ENCODE results near the gene ZHX3. TPM values are rescaled to one million over a fixed set of nuclear protein-coding genes. Genes with fewer than 3 reads are reported as not detected.
"Not testable (repeated sequence)": the region's sequence is repeated elsewhere in the genome, so short reads cannot be mapped to it uniquely, and the experiment has no call there.

Gene ZHX3
- total RNA-seq, 4 donors from 2014 or later, result 89.3 to 173 (median 156) TPM

DNA sequence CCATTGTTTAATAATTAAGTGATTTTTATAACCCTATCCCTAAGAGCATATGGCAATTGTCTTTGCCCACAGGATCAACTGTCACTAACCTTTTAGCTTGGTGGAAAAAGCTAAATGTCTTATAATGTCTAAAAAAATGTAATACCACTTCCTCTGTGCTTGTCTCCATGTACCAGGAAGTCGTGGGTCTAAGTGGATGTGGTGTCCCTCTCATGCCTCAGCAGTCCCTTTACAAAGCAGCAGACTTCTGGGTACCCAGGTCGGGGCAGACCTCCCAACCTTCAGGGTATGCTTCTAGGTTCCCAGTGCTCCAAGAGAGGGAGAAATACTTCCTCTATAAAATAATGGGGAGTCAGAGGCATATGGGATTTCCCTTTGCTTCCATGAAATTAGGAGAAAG, 74.7 kb downstream of the ZHX3 start:
- DNase-seq (ENCODE audit: extremely low spot score), result no peak
- WGBS, result 91% methylated on average over 2 of the region's 2 CpGs
- intact Hi-C loops (cut with DNase I), result no loop called here
- H3K36me3 ChIP-seq, result no peaks in the 10 kb centered on the region
- peaks cover 48 to 88% (median 83%) of the 10 kb centered on the region in 4 donors for H3K4me1 ChIP-seq
- no peak overlapping the region for H3K4me3 ChIP-seq
- H3K9me3 ChIP-seq, result no peaks in the 10 kb centered on the region
- H3K27me3 ChIP-seq, result no peaks in the 10 kb centered on the region
- TF ChIP-seq POLR2A (IDR thresholded peaks at IDR 0.05; ENCODE audit: low read depth) (no peak), EP300 (IDR thresholded peaks at IDR 0.05) (no peak), POLR2AphosphoS5 (IDR thresholded peaks at IDR 0.05) (no peak)
- TF ChIP-seq, protein P1, sequence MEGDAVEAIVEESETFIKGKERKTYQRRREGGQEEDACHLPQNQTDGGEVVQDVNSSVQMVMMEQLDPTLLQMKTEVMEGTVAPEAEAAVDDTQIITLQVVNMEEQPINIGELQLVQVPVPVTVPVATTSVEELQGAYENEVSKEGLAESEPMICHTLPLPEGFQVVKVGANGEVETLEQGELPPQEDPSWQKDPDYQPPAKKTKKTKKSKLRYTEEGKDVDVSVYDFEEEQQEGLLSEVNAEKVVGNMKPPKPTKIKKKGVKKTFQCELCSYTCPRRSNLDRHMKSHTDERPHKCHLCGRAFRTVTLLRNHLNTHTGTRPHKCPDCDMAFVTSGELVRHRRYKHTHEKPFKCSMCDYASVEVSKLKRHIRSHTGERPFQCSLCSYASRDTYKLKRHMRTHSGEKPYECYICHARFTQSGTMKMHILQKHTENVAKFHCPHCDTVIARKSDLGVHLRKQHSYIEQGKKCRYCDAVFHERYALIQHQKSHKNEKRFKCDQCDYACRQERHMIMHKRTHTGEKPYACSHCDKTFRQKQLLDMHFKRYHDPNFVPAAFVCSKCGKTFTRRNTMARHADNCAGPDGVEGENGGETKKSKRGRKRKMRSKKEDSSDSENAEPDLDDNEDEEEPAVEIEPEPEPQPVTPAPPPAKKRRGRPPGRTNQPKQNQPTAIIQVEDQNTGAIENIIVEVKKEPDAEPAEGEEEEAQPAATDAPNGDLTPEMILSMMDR (IDR thresholded peaks at IDR 0.05), result no peak
- peak overlapping the region in 1 of 4 donors; percentile 96 for H3K27ac ChIP-seq (replicated peaks in 1 of 4)

DNA sequence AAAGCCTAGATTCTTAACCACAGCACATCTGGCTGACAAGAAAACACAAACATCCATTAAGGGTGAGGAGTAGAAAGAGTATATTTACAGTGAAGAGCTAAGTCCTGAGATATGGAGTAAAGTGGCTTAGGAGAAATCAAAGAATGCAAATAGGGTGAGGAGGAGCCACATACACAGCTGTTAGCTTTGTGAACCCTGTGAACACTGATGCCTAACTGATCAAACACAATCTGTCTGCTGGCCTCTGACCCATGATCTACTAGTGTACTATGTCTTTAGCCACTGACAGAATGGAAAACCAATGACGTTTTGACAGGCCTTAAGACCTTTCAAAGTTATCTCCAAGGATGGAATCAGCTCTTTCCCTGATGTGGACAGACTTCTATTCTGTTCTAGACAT, 75.2 kb downstream of the ZHX3 start:
- intact Hi-C loops (cut with DNase I), result no loop called here
- no peak overlapping the region for H3K4me3 ChIP-seq
- H3K9me3 ChIP-seq, result no peaks in the 10 kb centered on the region
- H3K36me3 ChIP-seq, result no peaks in the 10 kb centered on the region
- no peak for DNase-seq (ENCODE audit: extremely low spot score)
- TF ChIP-seq POLR2A (IDR thresholded peaks at IDR 0.05; ENCODE audit: low read depth) (no peak), EP300 (IDR thresholded peaks at IDR 0.05) (no peak), POLR2AphosphoS5 (IDR thresholded peaks at IDR 0.05) (no peak)
- TF ChIP-seq, protein P1 (IDR thresholded peaks at IDR 0.05), result no peak
- H3K4me1 ChIP-seq, result peaks cover 44 to 83% (median 78%) of the 10 kb centered on the region in 4 donors
- H3K27me3 ChIP-seq, result no peaks in the 10 kb centered on the region
- no peak overlapping the region for H3K27ac ChIP-seq (replicated peaks in 1 of 4)
- 87% methylated on average over 1 of the region's 1 CpG for WGBS

DNA sequence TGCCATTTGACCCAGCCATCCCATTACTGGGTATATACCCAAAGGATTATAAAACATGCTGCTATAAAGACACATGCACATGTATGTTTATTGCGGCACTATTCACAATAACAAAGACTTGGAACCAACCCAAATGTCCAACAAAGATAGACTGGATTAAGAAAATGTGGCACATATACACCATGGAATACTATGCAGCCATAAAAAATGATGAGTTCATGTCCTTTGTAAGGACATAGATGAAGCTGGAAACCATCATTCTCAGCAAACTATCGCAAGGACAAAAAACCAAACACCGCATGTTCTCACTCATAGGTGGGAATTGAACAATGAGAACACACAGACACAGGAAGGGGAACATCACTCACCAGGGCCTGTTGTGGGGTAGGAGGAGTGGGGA, 80.3 kb downstream of the ZHX3 start:
- H3K27ac ChIP-seq (replicated peaks in 1 of 4); H3K4me3 ChIP-seq; H3K27me3 ChIP-seq; DNase-seq (ENCODE audit: extremely low spot score); intact Hi-C loops (cut with DNase I); H3K36me3 ChIP-seq; H3K9me3 ChIP-seq: not testable (repeated sequence)
- H3K4me1 ChIP-seq, result peaks cover 30 to 63% (median 59%) of the 10 kb centered on the region in 4 donors
- 98% methylated on average over 3 of the region's 3 CpGs for WGBS

DNA sequence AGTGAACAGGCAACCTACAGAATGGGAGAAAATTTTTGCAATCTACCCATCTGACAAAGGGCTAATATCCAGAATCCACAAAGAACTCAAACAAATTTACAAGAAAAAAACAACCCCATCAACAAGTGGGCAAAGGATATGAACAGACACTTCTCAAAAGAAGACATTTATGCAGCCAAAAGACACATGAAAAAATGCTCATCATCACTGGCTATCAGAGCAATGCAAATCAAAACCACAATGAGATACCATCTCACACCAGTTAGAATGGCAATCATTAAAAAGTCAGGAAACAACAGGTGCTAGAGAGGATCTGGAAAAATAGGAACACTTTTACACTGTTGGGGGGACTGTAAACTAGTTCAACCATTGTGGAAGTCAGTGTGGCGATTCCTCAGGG, 80.7 kb downstream of the ZHX3 start:
- H3K4me3 ChIP-seq; H3K27me3 ChIP-seq; H3K36me3 ChIP-seq; H3K9me3 ChIP-seq; DNase-seq (ENCODE audit: extremely low spot score); intact Hi-C loops (cut with DNase I); H3K27ac ChIP-seq (replicated peaks in 1 of 4): not testable (repeated sequence)
- H3K4me1 ChIP-seq, result peaks cover 34 to 63% (median 60%) of the 10 kb centered on the region in 4 donors
- WGBS, result 90% methylated on average over 1 of the region's 1 CpG

DNA sequence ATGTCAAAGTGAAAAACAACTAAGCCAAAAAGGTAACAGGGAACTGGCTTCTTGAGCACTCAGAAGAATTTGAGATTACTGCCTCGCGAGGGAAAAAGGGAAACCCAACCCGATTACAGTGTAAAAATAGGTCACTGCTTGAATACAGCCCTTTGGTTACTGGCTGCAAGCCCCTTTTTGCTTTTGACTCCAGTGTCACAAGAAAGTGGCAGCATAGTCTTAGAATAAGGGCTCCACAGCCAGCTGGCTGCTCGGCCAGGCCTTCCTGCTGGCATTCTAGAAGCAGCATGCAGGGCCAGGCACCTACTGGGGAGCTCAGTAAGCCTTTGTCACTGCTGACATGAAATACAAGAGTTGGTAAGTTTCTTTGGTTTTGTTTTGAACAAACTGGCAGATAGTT, 83.0 kb downstream of the ZHX3 start:
- Histone ChIP-seq H3K4me1 (peaks cover 42 to 60% (median 50%) of the 10 kb centered on the region in 4 donors), H3K36me3 (no peaks in the 10 kb centered on the region), H3K4me3 (no peak overlapping the region), H3K9me3 (no peaks in the 10 kb centered on the region), H3K27me3 (no peaks in the 10 kb centered on the region), H3K27ac (replicated peaks in 1 of 4) (peak overlapping the region; percentile 71 to 77 (median 74))
- WGBS, result 29% methylated on average over 4 of the region's 4 CpGs
- TF ChIP-seq POLR2A (IDR thresholded peaks at IDR 0.05; ENCODE audit: low read depth) (no peak), POLR2AphosphoS5 (IDR thresholded peaks at IDR 0.05) (peak in 1 of 2 donors; percentile 42)
- DNase-seq (ENCODE audit: extremely low spot score), result no peak
- intact Hi-C loops (cut with DNase I), result loop anchor here (5.0 kb wide), 2 partner anchors 83 to 103 kb away; partner anchors contain the start of gene ZHX3

DNA sequence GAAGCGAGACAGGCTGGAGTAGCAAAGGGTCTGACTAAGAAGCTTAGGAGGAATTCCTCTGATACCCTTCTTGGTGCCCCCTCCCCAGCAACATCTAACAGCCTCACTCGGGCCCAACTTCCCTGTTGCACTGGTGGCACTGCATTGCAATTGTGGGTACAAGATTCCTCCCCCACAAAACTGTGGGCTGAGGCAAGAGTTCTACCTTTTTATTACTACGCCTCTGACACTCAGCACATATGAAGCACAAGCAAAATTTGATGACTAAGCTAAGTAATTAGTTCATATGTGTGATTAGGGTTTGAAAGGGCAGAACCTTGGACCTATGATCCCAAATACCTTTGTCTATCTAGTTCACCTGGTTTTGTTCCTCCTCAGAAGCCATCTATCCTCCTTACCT, 83.5 kb downstream of the ZHX3 start:
- no peaks in the 10 kb centered on the region for H3K36me3 ChIP-seq
- intact Hi-C loops (cut with DNase I), result loop anchor here (5.0 kb wide), 2 partner anchors 83 to 103 kb away; partner anchors contain the start of gene ZHX3
- no peak for DNase-seq (ENCODE audit: extremely low spot score)
- H3K27ac ChIP-seq (replicated peaks in 1 of 4), result peak overlapping the region; percentile 71 to 77 (median 74)
- H3K27me3 ChIP-seq, result no peaks in the 10 kb centered on the region
- H3K9me3 ChIP-seq, result no peaks in the 10 kb centered on the region
- no peak overlapping the region for H3K4me3 ChIP-seq
- peaks cover 47 to 60% (median 49%) of the 10 kb centered on the region in 4 donors for H3K4me1 ChIP-seq
- WGBS, result 90% methylated on average over 3 of the region's 3 CpGs
- no peak for TF ChIP-seq POLR2AphosphoS5 (IDR thresholded peaks at IDR 0.05)
- no peak for TF ChIP-seq POLR2A (IDR thresholded peaks at IDR 0.05; ENCODE audit: low read depth)
- TF ChIP-seq EP300 (IDR thresholded peaks at IDR 0.05), result no peak
- TF ChIP-seq, protein P1 (IDR thresholded peaks at IDR 0.05), result no peak

Measured in esophagus muscularis mucosa (tissue), 4 donors.